T-helper 1 cell treated with Interleukin-12 subunit alpha and Interleukin-12 subunit beta and Interleukin-4 antibody, amounts not matched to agents 30 μg/mL and 1 μg/mL, for 36 hours (primary cell): ENCODE data around the gene LSM12.

Source experiments
- H3K27ac Mint-ChIP-seq: one replicate; pipeline ENCODE4 v1.8.0; 2021; ENCODE audit warnings: mild to moderate bottlenecking, mixed read lengths
- H3K27me3 Mint-ChIP-seq: one replicate; pipeline ENCODE4 v1.8.0; 2021; ENCODE audit warnings: low read depth, mixed read lengths
- H3K36me3 Mint-ChIP-seq: one replicate; pipeline ENCODE4 v1.8.0; 2021; ENCODE audit warnings: low read depth, mixed read lengths
- H3K4me1 Mint-ChIP-seq: one replicate; pipeline ENCODE4 v1.8.0; 2021; ENCODE audit warnings: low read depth, mixed read lengths
- H3K4me3 Mint-ChIP-seq: one replicate; pipeline ENCODE4 v1.8.0; 2021; ENCODE audit warnings: mild to moderate bottlenecking, moderate library complexity, mixed read lengths
- H3K9me3 Mint-ChIP-seq: one replicate; pipeline ENCODE4 v1.8.0; 2021; ENCODE audit warnings: mixed read lengths

Gene LSM12

GRCh38 chr17:44066204-44066930 lies at the start of gene LSM12:
LSM12 (minus strand) TSS chr17:44066671; CDS start chr17:44066587, 84 bp downstream.
- H3K4me3 Mint-ChIP-seq, result peak within 1 kb of the TSS; percentile 93
- H3K27ac Mint-ChIP-seq, result peak within 1 kb of the TSS; percentile 93
- H3K4me1 Mint-ChIP-seq, result peaks cover 41% of the 10 kb centered on the region
- H3K27me3 Mint-ChIP-seq, result no peaks in the 10 kb centered on the region
- H3K9me3 Mint-ChIP-seq, result no peaks in the 10 kb centered on the region
- peaks cover 19% of the 10 kb centered on the region for H3K36me3 Mint-ChIP-seq

- no peak overlapping the region for H3K4me3 Mint-ChIP-seq
- H3K4me1 Mint-ChIP-seq, result peaks cover 7% of the 10 kb centered on the region
- no peaks in the 10 kb centered on the region for H3K36me3 Mint-ChIP-seq
- H3K9me3 Mint-ChIP-seq, result no peaks in the 10 kb centered on the region
- H3K27ac Mint-ChIP-seq, result no peak overlapping the region
- no peaks in the 10 kb centered on the region for H3K27me3 Mint-ChIP-seq
Observed at GRCh38 chr17:44115585-44116415, 49.3 kb upstream of the LSM12 start.

GRCh38 chr17:44113868-44114840 lies 47.7 kb upstream of the LSM12 start:
- Mint-ChIP-seq H3K27me3 (no peaks in the 10 kb centered on the region), H3K9me3 (no peaks in the 10 kb centered on the region), H3K27ac (no peak overlapping the region), H3K36me3 (no peaks in the 10 kb centered on the region), H3K4me3 (no peak overlapping the region), H3K4me1 (peaks cover 7% of the 10 kb centered on the region)

GRCh38 chr17:44113382-44113781 lies 46.9 kb upstream of the LSM12 start:
- H3K4me1 Mint-ChIP-seq, result peaks cover 7% of the 10 kb centered on the region
- H3K4me3 Mint-ChIP-seq, result no peak overlapping the region
- H3K9me3 Mint-ChIP-seq, result no peaks in the 10 kb centered on the region
- no peaks in the 10 kb centered on the region for H3K27me3 Mint-ChIP-seq
- no peaks in the 10 kb centered on the region for H3K36me3 Mint-ChIP-seq
- no peak overlapping the region for H3K27ac Mint-ChIP-seq

DNA sequence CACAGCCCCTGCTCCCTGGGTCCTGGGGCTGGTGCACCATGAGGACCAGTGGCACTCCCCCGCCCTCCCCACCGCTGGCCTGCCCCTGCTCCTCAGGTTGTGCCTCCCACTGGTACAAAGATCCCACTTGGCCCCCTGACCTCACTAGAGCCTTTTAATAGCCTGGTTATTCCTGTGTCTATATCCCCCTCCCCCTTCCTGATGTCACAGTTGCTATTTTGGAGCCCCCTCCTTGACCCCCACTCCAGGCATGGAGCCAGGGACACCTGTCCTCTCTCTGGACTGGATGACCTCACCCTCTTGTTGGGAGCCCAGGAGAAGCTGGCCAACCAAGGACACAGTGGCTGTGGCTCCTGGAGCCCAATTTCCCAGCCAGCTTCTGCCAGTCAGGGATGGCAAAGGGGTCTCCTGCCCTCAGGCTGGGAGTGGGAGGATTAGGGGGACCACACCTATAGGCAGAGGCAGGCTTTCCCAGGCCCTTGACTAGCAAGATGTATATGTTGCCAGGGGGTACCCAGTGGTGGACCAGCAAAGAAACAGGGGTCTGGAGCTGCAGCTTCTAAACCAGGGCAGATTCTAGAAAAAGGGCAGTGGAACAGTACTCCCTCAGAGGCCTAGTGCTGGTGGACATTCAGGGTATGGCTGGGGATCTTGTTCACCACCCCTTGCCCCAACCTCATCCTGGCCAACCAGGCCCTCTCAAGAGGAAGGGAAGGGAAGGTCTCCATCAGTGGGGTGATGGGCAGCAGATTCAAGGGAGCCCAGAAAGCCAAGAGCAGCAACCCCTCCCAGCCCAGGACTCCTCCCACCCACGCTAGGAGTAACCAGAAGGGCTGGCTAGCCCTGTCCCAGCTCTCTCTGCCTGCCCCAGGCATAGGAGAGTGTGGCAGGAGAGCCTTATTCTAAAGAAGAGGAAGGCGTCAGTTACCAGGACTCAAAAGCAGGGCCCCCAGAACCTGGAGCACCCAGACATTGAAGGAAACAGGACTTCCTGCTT lies 46.1 kb upstream of the LSM12 start:
- no peaks in the 10 kb centered on the region for H3K36me3 Mint-ChIP-seq
- no peaks in the 10 kb centered on the region for H3K9me3 Mint-ChIP-seq
- no peak overlapping the region for H3K27ac Mint-ChIP-seq
- H3K4me1 Mint-ChIP-seq, result peaks cover 7% of the 10 kb centered on the region
- H3K4me3 Mint-ChIP-seq, result no peak overlapping the region
- H3K27me3 Mint-ChIP-seq, result no peaks in the 10 kb centered on the region

- no peaks in the 10 kb centered on the region for H3K9me3 Mint-ChIP-seq
- no peak overlapping the region for H3K4me3 Mint-ChIP-seq
- no peak overlapping the region for H3K27ac Mint-ChIP-seq
- no peaks in the 10 kb centered on the region for H3K36me3 Mint-ChIP-seq
- no peaks in the 10 kb centered on the region for H3K27me3 Mint-ChIP-seq
- H3K4me1 Mint-ChIP-seq, result peaks cover 7% of the 10 kb centered on the region
Observed at GRCh38 chr17:44111777-44112176, 45.3 kb upstream of the LSM12 start.

DNA sequence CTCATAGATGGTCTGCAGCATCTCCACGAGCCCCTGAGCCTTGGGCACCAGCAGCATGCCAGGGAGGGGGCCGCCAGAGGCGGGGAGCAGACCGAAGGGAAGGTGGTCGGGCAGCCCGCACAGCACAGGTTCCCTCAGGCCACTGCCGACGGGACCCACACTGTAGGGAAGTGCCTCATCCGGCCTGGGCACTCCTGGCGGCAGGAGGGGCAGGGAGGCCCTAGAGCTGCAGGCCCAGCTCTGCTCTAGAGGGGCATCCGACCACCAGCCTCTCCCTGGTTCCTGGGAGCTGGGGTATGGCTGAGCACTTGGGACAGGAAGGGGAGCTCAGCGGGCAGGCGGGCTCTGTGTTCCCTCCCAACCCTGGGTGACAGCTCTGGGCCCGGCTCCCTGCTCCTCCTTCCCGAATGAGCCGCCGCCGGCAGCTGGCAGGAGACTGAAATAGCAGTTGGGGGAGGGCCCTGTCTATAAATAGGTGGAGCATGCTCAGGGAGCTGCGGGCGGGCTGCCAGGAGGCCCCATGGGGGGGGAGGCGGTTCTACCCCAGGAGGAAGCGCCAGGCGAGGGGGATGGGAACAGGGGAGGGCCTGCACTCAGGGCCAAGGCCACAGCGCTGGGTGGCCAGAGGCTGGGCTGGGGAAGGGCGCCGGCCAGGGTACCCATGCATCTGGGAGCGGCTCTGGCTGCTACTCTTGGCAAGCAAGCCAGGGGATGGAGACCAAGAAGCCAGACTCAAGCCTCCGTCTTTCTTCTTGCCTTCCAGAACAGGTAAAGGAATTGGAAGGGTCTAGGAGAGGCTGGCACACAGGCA lies 44.6 kb upstream of the LSM12 start:
- no peaks in the 10 kb centered on the region for H3K36me3 Mint-ChIP-seq
- peaks cover 7% of the 10 kb centered on the region for H3K4me1 Mint-ChIP-seq
- no peaks in the 10 kb centered on the region for H3K27me3 Mint-ChIP-seq
- no peaks in the 10 kb centered on the region for H3K9me3 Mint-ChIP-seq
- no peak overlapping the region for H3K4me3 Mint-ChIP-seq
- no peak overlapping the region for H3K27ac Mint-ChIP-seq

DNA sequence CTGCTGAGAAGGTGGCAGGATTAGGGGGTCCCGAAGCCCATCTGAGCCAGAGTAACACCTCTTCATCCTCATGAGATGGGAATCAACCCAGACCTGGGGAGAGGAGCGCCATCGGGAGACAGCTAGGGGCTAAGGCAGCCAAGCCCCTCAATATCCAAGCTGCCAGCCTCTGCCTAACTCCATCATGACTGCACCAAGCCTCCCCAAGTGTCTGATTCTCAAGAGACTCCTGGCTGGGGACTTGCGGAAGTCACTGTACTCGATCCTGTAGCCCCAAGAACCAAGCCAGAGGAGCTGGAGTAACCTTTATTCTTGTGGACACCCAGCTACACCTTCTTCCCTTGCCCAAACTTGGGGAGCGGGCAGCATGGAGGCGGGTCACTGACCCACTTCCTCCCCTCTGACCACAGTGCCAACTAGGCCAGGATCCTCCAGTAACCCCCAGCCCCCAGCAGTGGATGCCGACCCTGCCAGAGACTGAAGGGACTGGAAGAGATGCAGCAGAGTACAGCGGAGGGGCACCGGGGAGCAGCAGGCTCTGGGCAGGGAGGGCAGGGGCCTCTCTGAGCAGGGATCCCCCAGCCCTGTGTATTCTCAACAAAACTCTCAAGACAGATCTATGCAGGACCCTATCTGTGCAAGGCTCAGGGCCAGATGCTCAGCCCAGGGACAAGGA lies 43.7 kb upstream of the LSM12 start:
- Mint-ChIP-seq H3K36me3 (no peaks in the 10 kb centered on the region), H3K4me3 (no peak overlapping the region), H3K27ac (no peak overlapping the region)

GRCh38 chr17:44109312-44109630 lies 42.8 kb upstream of the LSM12 start:
- Mint-ChIP-seq H3K9me3 (no peaks in the 10 kb centered on the region), H3K4me1 (peaks cover 7% of the 10 kb centered on the region), H3K36me3 (no peaks in the 10 kb centered on the region), H3K4me3 (no peak overlapping the region), H3K27me3 (no peaks in the 10 kb centered on the region), H3K27ac (no peak overlapping the region)

More for the DNA sequence above, 43.7 kb upstream of the LSM12 start:
- Mint-ChIP-seq H3K27me3 (no peaks in the 10 kb centered on the region), H3K4me1 (peaks cover 7% of the 10 kb centered on the region), H3K9me3 (no peaks in the 10 kb centered on the region)

GRCh38 chr17:44108440-44109311 lies 42.2 kb upstream of the LSM12 start:
- Mint-ChIP-seq H3K9me3 (no peaks in the 10 kb centered on the region), H3K27me3 (no peaks in the 10 kb centered on the region), H3K4me1 (peaks cover 7% of the 10 kb centered on the region), H3K4me3 (no peak overlapping the region), H3K27ac (no peak overlapping the region), H3K36me3 (no peaks in the 10 kb centered on the region)

- no peaks in the 10 kb centered on the region for H3K9me3 Mint-ChIP-seq
- peaks cover 4% of the 10 kb centered on the region for H3K4me1 Mint-ChIP-seq
- no peaks in the 10 kb centered on the region for H3K27me3 Mint-ChIP-seq
- no peak overlapping the region for H3K27ac Mint-ChIP-seq
- H3K4me3 Mint-ChIP-seq, result no peak overlapping the region
- H3K36me3 Mint-ChIP-seq, result no peaks in the 10 kb centered on the region
Observed at GRCh38 chr17:44106801-44107200, 40.3 kb upstream of the LSM12 start.

GRCh38 chr17:44105941-44106340 lies 39.5 kb upstream of the LSM12 start:
- Mint-ChIP-seq H3K9me3 (no peaks in the 10 kb centered on the region), H3K36me3 (no peaks in the 10 kb centered on the region), H3K27ac (no peak overlapping the region)

More at GRCh38 chr17:44105941-44106340, 39.5 kb upstream of the LSM12 start:
- Mint-ChIP-seq H3K4me3 (no peak overlapping the region), H3K27me3 (no peaks in the 10 kb centered on the region), H3K4me1 (no peaks in the 10 kb centered on the region)
